Neural cell (in vitro differentiated cells): ENCODE measurements around the gene CBX3. TPM values are rescaled to one million over a fixed set of nuclear protein-coding genes. Genes with fewer than 3 reads are reported as not detected.

Experiments
- H2AFZ ChIP-seq: fragments of 200-600, 300-800 bp; sonication (generic), shearing (Covaris generic); 2 replicates; pipeline ENCODE4 v1.6.0; 2014; ENCODE audit warnings: low read depth, mild to moderate bottlenecking, antibody characterized with exemption, low read length, moderate library complexity
- H3F3A ChIP-seq: fragments of 200-600 bp; shearing (Covaris generic); 2 replicates; pipeline ENCODE4 v1.6.1; 2016; ENCODE audit warnings: mild to moderate bottlenecking, moderate library complexity, mixed read lengths, antibody characterized with exemption, low read length; ENCODE audit not compliant: insufficient read depth, poor library complexity, severe bottlenecking
- H3K27ac ChIP-seq: fragments of 200-600, 300-800 bp; sonication (generic), shearing (Covaris generic); 2 replicates; pipeline ENCODE4 v1.5.1; 2014; ENCODE audit warnings: mild to moderate bottlenecking, low read length, moderate library complexity
- H3K27me3 ChIP-seq: fragments of 300-800, 200-600 bp; sonication (generic), shearing (Covaris generic); 2 replicates; pipeline ENCODE4 v1.6.0; 2014; ENCODE audit warnings: mild to moderate bottlenecking, low read depth, low read length, moderate library complexity; ENCODE audit not compliant: insufficient read depth
- H3K36me3 ChIP-seq: fragments of 300-800, 200-600 bp; sonication (generic), shearing (Covaris generic); 2 replicates; pipeline ENCODE4 v1.5.1; 2014; ENCODE audit warnings: mild to moderate bottlenecking, antibody characterized with exemption, low read length, moderate library complexity; ENCODE audit not compliant: insufficient read depth
- H3K4me2 ChIP-seq: fragments of 300-800, 200-600 bp; sonication (generic), shearing (Covaris generic); 2 replicates; pipeline ENCODE4 v1.6.0; 2014; ENCODE audit warnings: mild to moderate bottlenecking, low read length
- H3K4me3 ChIP-seq: fragments of 300-800, 200-600 bp; sonication (generic), shearing (Covaris generic); 2 replicates; pipeline ENCODE4 v1.5.1; 2014; ENCODE audit warnings: mild to moderate bottlenecking, low read length, moderate library complexity
- H3K79me2 ChIP-seq: fragments of 200-600 bp; shearing (Covaris generic); replicated peaks from 2 replicates; pipeline ENCODE4 v1.6.0; 2014; ENCODE audit warnings: mild to moderate bottlenecking, low read length, moderate library complexity; ENCODE audit not compliant: insufficient read depth
- H3K9ac ChIP-seq: fragments of 300-800, 200-600 bp; sonication (generic), shearing (Covaris generic); 2 replicates; pipeline ENCODE4 v1.6.1; 2016; ENCODE audit warnings: mild to moderate bottlenecking, low read length, mixed read lengths
- H3K9me2 ChIP-seq: fragments of 200-600 bp; shearing (Covaris generic); 2 replicates; pipeline ENCODE4 v1.6.1; 2016; ENCODE audit warnings: mild to moderate bottlenecking, low read length, mixed read lengths; ENCODE audit not compliant: insufficient read depth
- H3K9me3 ChIP-seq: fragments of 200-600, 300-800 bp; sonication (generic), shearing (Covaris generic); 2 replicates; pipeline ENCODE4 v1.6.1; 2016; ENCODE audit warnings: mild to moderate bottlenecking, mixed run types, low read length, moderate library complexity, mixed read lengths
- H4K20me1 ChIP-seq: fragments of 200-600 bp; shearing (Covaris generic); 2 replicates; pipeline ENCODE4 v1.6.1; 2016; ENCODE audit warnings: mild to moderate bottlenecking, mixed run types; ENCODE audit not compliant: insufficient read depth
- EP300 ChIP-seq: fragments of 450-650 bp; conservative IDR thresholded peaks from 2 replicates; pipeline ENCODE4 v1.6.1; 2014; ENCODE audit warnings: antibody characterized with exemption, mild to moderate bottlenecking, moderate library complexity; ENCODE audit not compliant: poor library complexity, severe bottlenecking
- EZH2 ChIP-seq: fragments of 200-600, 300-800 bp; shearing (Covaris generic), sonication (generic); IDR thresholded peaks from 2 replicates; pipeline ENCODE4 v1.6.1; 2014; ENCODE audit warnings: antibody characterized with exemption, low read length, borderline replicate concordance, mild to moderate bottlenecking; ENCODE audit not compliant: insufficient read depth, poor library complexity, severe bottlenecking
- MXI1 ChIP-seq: fragments of 450-650 bp; conservative IDR thresholded peaks from 2 replicates; pipeline ENCODE4 v1.6.1; 2014; ENCODE audit warnings: antibody characterized with exemption, mild to moderate bottlenecking; ENCODE audit not compliant: poor library complexity, severe bottlenecking
- POLR2AphosphoS5 ChIP-seq: IDR thresholded peaks from 2 replicates; pipeline ENCODE4 v1.6.1; 2012
- RAD21 ChIP-seq: fragments of 450-650 bp; conservative IDR thresholded peaks from 2 replicates; pipeline ENCODE4 v1.6.1; 2014; ENCODE audit warnings: antibody characterized with exemption, mild to moderate bottlenecking, moderate library complexity
- SMC3 ChIP-seq: fragments of 450-650 bp; conservative IDR thresholded peaks from 2 replicates; pipeline ENCODE4 v1.6.1; 2014; ENCODE audit warnings: antibody characterized with exemption, mild to moderate bottlenecking, moderate library complexity; ENCODE audit not compliant: poor library complexity
- TAF1 ChIP-seq: IDR thresholded peaks from 2 replicates; pipeline ENCODE4 v1.6.1; 2012; ENCODE audit warnings: low read depth
- polyA plus RNA-seq: library from polyadenylated mRNA; depleted of rRNA; stranded (reverse); fragments of >200 nt; gene quantifications from 2 replicates; pipeline ENCODE4 v1.2.3, GENCODE V29; 2014
- TF ChIP-seq, protein P1 (sequence below): fragments of 450-650 bp; IDR thresholded peaks from 2 replicates; pipeline ENCODE4 v1.5.1; 2014; ENCODE audit warnings: antibody characterized with exemption, mild to moderate bottlenecking, moderate library complexity; ENCODE audit not compliant: poor library complexity, severe bottlenecking
- TF ChIP-seq, protein P2 (sequence below): IDR thresholded peaks from 2 replicates; pipeline ENCODE4 v1.6.1; 2012; ENCODE audit warnings: borderline replicate concordance

Gene CBX3
- polyA plus RNA-seq, 1 donor from 2014 or later = 598 TPM

DNA sequence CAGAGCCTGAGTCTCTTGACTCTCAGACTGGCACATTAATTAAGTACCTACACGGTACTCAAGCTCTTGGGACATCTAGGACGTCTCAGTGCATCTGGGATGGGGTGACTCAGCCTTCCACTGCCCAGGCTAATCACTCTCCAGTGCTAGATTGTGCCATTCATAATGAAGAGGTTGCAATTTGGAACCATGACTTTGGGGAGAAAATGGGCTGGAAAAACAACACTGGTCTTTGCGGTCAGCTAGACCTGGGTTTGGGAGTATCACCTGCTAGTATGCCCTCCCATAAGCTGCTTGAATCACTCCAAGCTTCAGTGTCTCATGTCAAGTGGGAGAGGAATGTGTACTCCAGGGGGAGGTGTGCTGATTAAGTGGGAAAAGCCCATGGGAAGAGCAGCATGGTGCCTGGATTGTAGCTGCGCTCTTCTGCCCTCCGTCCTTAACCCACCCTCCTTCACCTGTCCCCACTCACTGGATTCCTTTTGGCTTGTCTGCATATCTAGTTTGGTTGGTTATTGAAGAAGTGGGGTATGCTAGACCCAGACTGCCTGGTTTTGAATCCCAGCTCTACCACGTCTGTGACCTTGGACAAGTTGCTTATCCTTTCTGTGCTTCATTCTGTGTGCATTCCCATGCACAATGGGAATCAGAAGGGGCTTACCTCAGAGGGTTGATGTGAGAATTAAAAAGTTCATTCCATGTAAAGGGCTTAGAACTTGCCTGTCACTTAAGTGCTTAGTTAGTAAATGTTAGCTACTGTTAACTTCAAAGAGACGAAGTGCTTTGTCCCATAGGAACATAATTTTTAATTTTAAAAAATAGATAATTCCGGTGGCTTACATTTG is 45.8 kb upstream of the CBX3 start:
- TF ChIP-seq SMC3 (no peak), MXI1 (no peak), RAD21 (no peak), POLR2AphosphoS5 (no peak), EZH2 (no peak), EP300 (no peak), TAF1 (no peak)
- TF ChIP-seq, protein P1, sequence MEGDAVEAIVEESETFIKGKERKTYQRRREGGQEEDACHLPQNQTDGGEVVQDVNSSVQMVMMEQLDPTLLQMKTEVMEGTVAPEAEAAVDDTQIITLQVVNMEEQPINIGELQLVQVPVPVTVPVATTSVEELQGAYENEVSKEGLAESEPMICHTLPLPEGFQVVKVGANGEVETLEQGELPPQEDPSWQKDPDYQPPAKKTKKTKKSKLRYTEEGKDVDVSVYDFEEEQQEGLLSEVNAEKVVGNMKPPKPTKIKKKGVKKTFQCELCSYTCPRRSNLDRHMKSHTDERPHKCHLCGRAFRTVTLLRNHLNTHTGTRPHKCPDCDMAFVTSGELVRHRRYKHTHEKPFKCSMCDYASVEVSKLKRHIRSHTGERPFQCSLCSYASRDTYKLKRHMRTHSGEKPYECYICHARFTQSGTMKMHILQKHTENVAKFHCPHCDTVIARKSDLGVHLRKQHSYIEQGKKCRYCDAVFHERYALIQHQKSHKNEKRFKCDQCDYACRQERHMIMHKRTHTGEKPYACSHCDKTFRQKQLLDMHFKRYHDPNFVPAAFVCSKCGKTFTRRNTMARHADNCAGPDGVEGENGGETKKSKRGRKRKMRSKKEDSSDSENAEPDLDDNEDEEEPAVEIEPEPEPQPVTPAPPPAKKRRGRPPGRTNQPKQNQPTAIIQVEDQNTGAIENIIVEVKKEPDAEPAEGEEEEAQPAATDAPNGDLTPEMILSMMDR = no peak
- TF ChIP-seq, protein P2, sequence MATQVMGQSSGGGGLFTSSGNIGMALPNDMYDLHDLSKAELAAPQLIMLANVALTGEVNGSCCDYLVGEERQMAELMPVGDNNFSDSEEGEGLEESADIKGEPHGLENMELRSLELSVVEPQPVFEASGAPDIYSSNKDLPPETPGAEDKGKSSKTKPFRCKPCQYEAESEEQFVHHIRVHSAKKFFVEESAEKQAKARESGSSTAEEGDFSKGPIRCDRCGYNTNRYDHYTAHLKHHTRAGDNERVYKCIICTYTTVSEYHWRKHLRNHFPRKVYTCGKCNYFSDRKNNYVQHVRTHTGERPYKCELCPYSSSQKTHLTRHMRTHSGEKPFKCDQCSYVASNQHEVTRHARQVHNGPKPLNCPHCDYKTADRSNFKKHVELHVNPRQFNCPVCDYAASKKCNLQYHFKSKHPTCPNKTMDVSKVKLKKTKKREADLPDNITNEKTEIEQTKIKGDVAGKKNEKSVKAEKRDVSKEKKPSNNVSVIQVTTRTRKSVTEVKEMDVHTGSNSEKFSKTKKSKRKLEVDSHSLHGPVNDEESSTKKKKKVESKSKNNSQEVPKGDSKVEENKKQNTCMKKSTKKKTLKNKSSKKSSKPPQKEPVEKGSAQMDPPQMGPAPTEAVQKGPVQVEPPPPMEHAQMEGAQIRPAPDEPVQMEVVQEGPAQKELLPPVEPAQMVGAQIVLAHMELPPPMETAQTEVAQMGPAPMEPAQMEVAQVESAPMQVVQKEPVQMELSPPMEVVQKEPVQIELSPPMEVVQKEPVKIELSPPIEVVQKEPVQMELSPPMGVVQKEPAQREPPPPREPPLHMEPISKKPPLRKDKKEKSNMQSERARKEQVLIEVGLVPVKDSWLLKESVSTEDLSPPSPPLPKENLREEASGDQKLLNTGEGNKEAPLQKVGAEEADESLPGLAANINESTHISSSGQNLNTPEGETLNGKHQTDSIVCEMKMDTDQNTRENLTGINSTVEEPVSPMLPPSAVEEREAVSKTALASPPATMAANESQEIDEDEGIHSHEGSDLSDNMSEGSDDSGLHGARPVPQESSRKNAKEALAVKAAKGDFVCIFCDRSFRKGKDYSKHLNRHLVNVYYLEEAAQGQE = no peak
- H3K27ac ChIP-seq = no peak overlapping the region
- no peak overlapping the region for H3K4me2 ChIP-seq
- no peak overlapping the region for H3K4me3 ChIP-seq
- H3K36me3 ChIP-seq = no peaks in the 10 kb centered on the region
- H3K9me3 ChIP-seq = no peaks in the 10 kb centered on the region
- H3K27me3 ChIP-seq = peaks cover 35% of the 10 kb centered on the region
- no peak overlapping the region for H3K9ac ChIP-seq
- H2AFZ ChIP-seq = no peak overlapping the region
- no peaks in the 10 kb centered on the region for H3K79me2 ChIP-seq
- no peaks in the 10 kb centered on the region for H4K20me1 ChIP-seq
- no peaks in the 10 kb centered on the region for H3K9me2 ChIP-seq
- H3F3A ChIP-seq = no peaks in the 10 kb centered on the region

DNA sequence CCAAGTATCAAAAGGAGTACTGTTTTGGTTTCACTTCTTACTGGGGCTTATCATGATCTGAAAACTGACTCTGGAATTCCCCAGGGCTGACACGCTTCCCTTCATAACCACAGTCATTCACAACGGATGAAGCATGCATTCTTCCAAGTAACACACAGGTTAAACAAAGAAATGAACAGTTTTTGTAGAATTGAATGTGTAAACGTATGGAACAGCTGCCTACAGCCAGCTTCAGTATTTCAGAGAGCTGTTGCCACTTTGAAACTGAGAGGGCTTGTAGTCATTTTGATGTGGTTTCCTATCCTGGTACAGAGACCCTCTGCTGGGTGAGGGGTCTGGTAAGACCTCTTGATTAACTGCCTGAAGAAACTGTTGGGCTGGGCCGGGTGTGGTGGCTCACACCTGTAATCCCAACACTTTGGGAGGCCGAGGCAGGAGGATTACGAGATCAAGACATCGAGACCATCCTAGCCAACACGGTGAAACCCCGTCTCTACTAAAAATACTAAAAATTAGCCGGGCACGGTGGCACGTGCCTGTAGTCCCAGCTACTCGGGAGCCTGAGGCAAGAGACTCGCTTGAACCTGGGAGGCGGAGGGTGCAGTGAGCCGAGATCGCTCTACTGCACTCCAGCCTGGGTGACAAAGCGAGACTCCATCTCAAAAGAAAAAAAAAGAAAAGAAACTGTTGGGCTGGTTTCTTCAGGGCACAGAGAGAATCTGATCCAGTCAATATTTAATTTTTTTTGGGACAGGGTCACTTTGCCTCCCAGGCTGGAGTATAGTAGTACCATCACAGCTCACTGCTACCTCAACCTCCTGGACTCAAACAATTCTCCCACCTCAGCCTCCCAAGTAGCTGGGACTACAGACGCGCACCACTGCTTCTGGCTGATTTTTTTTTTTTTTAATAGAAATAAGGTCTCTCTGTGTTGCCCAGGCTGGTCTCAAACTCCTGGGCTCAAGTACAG is 44.8 kb upstream of the CBX3 start:
- no peak overlapping the region for H3K4me3 ChIP-seq
- TF ChIP-seq EZH2 = no peak
- TF ChIP-seq, protein P1 = no peak
- TF ChIP-seq POLR2AphosphoS5 = no peak
- TF ChIP-seq, protein P2 = no peak
- TF ChIP-seq SMC3 = no peak
- no peak for TF ChIP-seq EP300
- TF ChIP-seq TAF1 = no peak
- no peak for TF ChIP-seq RAD21
- TF ChIP-seq MXI1 = no peak
- H3K9me3 ChIP-seq = no peaks in the 10 kb centered on the region
- H3K27ac ChIP-seq = no peak overlapping the region
- no peaks in the 10 kb centered on the region for H4K20me1 ChIP-seq
- no peaks in the 10 kb centered on the region for H3K36me3 ChIP-seq
- H3K79me2 ChIP-seq = no peaks in the 10 kb centered on the region
- H3K9me2 ChIP-seq = no peaks in the 10 kb centered on the region
- H3K27me3 ChIP-seq = peaks cover 28% of the 10 kb centered on the region
- H3K9ac ChIP-seq = no peak overlapping the region
- no peaks in the 10 kb centered on the region for H3F3A ChIP-seq
- no peak overlapping the region for H2AFZ ChIP-seq
- H3K4me2 ChIP-seq = no peak overlapping the region
